ENCODE results near the gene LYSMD4.

DNA sequence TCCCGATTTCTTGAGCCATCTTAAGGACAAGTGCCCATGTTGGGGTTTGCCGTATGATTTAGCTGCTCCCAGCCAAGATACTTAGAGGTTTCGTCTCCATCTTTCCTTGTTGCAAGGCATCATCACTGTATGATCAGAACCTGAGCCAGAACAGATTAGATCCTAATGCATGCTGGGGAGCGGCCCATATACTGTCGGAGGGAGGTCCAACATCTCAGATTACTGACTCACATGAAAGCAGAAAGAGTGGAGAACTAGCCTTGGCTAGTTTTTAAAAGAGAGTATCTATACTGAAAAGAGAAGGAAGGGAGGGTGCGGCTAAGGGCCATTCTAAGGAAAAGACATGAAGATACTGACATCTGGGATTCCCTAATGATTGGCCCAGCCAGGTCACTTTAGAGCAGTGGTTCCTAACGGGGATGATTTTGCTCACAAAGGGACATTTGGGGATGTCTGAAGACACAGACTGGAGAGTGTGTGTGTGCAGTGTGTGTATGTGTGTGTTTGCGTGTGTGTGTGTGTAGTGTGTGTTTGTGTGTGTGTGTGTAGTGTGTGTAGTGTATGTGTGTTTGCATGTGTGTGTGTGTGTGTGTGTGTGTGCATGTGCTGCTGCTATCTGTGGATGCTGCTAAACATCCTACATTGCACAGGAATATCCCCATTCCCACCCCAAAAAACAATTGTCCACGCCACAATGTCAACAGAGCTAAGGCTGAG lies 12.3 kb upstream of the LYSMD4 start:
- TF ChIP-seq ZFP30 (CRISPR knock-in tag; IDR thresholded peaks at IDR 0.05) (no peak), TSHZ2 (CRISPR knock-in tag; IDR thresholded peaks at IDR 0.05) (no peak), ZNF565 (CRISPR knock-in tag; conservative IDR thresholded peaks at IDR 0.05; ENCODE audit: low read depth) (no peak)
